Smooth muscle cell (in vitro differentiated cells): ENCODE measurements around the gene CERK. TPM values are rescaled to one million over a fixed set of nuclear protein-coding genes. Genes with fewer than 3 reads are reported as not detected.
A peak's percentile ranks its signal among the peaks of the same experiment; 100 is the strongest.

Experiments
- DNase-seq: peaks from one replicate; lab custom pipeline; 2025; ENCODE audit not compliant: unreplicated experiment; lab: John Stamatoyannopoulos, UW
- H2AFZ ChIP-seq: fragments of 200-600 bp; sonication (generic); 2 replicates; pipeline ENCODE4 v1.6.0; 2016; ENCODE audit warnings: antibody characterized with exemption, low read depth, mild to moderate bottlenecking
- H3F3A ChIP-seq: fragments of 200-600 bp; sonication (generic); 2 replicates; pipeline ENCODE4 v1.6.0; 2017; ENCODE audit warnings: antibody characterized with exemption, low read depth
- H3K27ac ChIP-seq: fragments of 200-600 bp; sonication (generic); 2 replicates; pipeline ENCODE4 v1.5.1; 2016; ENCODE audit warnings: low read depth, mild to moderate bottlenecking
- H3K27me3 ChIP-seq: fragments of 200-600 bp; sonication (generic); 2 replicates; pipeline ENCODE4 v1.6.1; 2016; ENCODE audit warnings: low read depth, mild to moderate bottlenecking
- H3K36me3 ChIP-seq: fragments of 200-600 bp; sonication (generic); 2 replicates; pipeline ENCODE4 v1.5.1; 2016; ENCODE audit warnings: low read depth
- H3K4me1 ChIP-seq: fragments of 200-600 bp; sonication (generic); 2 replicates; pipeline ENCODE4 v1.5.1; 2016; ENCODE audit warnings: low read depth
- H3K4me2 ChIP-seq: fragments of 200-600 bp; sonication (generic); 2 replicates; pipeline ENCODE4 v1.6.0; 2016; ENCODE audit warnings: mild to moderate bottlenecking
- H3K4me3 ChIP-seq: fragments of 200-600 bp; sonication (generic); 2 replicates; pipeline ENCODE4 v1.5.1; 2016; ENCODE audit warnings: mild to moderate bottlenecking
- H3K79me2 ChIP-seq: fragments of 200-600 bp; sonication (generic); 2 replicates; pipeline ENCODE4 v1.6.0; 2016; ENCODE audit warnings: low read depth, mild to moderate bottlenecking
- H3K9ac ChIP-seq: fragments of 200-600 bp; sonication (generic); 2 replicates; pipeline ENCODE4 v1.6.0; 2016; ENCODE audit warnings: low read depth
- H3K9me3 ChIP-seq: fragments of 200-600 bp; sonication (generic); replicated peaks from 2 replicates; pipeline ENCODE4 v1.5.1; 2016; ENCODE audit warnings: low read depth
- H4K20me1 ChIP-seq: fragments of 200-600 bp; sonication (generic); 2 replicates; pipeline ENCODE4 v1.6.0; 2016; ENCODE audit warnings: low read depth
- WGBS: methylation state at CpG from one replicate; pipeline ENCODE4 v1.1.7; 2016; ENCODE audit warnings: low lambda C conversion rate; 5-methylcytosine and 5-hydroxymethylcytosine counted together
- polyA plus RNA-seq: library from polyadenylated mRNA; unstranded; fragments of >200 nt; fragmentation: Nextera tagmentation; extraction: Ambion mirVana; gene quantifications from 2 replicates; pipeline ENCODE4 v1.2.1, GENCODE V29; 2016
- total RNA-seq: library from RNA; depleted of rRNA; stranded (reverse); fragments of >200 nt; gene quantifications from 2 replicates; pipeline ENCODE4 v1.2.3, GENCODE V29; 2014
- TF ChIP-seq, protein P1 (sequence below): fragments of 200-600 bp; sonication (generic); IDR thresholded peaks from 2 replicates; pipeline ENCODE4 v1.5.1; 2017; ENCODE audit warnings: borderline replicate concordance, mild to moderate bottlenecking, antibody characterized with exemption; ENCODE audit not compliant: insufficient read depth, poor library complexity, severe bottlenecking

Gene CERK
- total and polyA plus RNA-seq, 2 experiments from 2014 or later, result 25.4 to 25.6 TPM

DNA sequence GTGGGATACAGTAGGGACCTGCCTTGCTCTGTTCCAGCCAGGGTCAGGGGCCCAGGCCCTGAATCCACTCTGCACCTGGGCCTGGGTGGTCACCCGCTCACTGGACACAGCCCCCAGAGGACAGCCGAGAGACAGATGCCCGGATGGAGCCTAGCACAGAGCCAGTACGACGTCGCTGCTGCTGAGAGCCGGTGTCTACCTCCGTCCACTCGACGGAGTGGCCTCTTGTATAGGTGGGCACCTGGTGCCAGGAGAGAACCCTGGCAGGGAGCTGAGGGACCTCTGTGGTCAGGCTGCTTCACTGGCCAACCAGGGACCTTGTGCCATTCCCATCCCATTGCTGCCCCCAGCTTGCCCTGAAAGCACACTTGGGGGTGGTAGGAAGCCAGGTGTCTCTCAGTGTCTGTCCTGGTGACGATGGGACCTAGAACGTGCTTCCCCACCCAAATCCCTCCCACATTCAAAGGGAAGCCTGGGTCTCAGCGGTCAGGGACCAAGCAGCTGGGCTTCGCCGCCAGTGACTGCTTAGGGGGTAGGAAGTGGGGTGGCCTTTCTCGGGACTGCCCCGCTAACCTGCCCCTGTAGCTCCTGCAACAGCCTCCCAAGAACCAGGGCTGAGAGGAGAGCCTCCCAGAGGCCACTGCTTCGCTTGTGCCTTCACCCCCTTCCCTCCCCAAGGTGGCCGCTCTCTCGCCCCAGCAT, 10.3 kb upstream of the CERK start:
- Histone ChIP-seq H3K9me3 (no peaks in the 10 kb centered on the region), H3K9ac (no peak overlapping the region), H4K20me1 (no peaks in the 10 kb centered on the region), H3K36me3 (no peaks in the 10 kb centered on the region), H3K27me3 (no peaks in the 10 kb centered on the region), H3K4me1 (peaks cover under 1% of the 10 kb centered on the region), H3K79me2 (no peaks in the 10 kb centered on the region), H3K27ac (peak overlapping the region; percentile 80), H3K4me2 (peak overlapping the region; percentile 64), H3F3A (peaks cover 4% of the 10 kb centered on the region), H3K4me3 (no peak overlapping the region), H2AFZ (no peak overlapping the region)
- no peak for DNase-seq
- 94% methylated on average over 20 of the region's 20 CpGs for WGBS
- TF ChIP-seq, protein P1, sequence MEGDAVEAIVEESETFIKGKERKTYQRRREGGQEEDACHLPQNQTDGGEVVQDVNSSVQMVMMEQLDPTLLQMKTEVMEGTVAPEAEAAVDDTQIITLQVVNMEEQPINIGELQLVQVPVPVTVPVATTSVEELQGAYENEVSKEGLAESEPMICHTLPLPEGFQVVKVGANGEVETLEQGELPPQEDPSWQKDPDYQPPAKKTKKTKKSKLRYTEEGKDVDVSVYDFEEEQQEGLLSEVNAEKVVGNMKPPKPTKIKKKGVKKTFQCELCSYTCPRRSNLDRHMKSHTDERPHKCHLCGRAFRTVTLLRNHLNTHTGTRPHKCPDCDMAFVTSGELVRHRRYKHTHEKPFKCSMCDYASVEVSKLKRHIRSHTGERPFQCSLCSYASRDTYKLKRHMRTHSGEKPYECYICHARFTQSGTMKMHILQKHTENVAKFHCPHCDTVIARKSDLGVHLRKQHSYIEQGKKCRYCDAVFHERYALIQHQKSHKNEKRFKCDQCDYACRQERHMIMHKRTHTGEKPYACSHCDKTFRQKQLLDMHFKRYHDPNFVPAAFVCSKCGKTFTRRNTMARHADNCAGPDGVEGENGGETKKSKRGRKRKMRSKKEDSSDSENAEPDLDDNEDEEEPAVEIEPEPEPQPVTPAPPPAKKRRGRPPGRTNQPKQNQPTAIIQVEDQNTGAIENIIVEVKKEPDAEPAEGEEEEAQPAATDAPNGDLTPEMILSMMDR, result no peak

GRCh38 chr22:46747646-46748045, 9.6 kb upstream of the CERK start:
- no peak overlapping the region for H3K4me2 ChIP-seq
- H3F3A ChIP-seq, result no peaks in the 10 kb centered on the region
- no peaks in the 10 kb centered on the region for H3K36me3 ChIP-seq
- no peak overlapping the region for H3K4me3 ChIP-seq
- no peaks in the 10 kb centered on the region for H4K20me1 ChIP-seq
- no peak overlapping the region for H2AFZ ChIP-seq
- H3K27me3 ChIP-seq, result no peaks in the 10 kb centered on the region
- no peaks in the 10 kb centered on the region for H3K9me3 ChIP-seq
- no peaks in the 10 kb centered on the region for H3K79me2 ChIP-seq
- WGBS, result 90% methylated on average over 8 of the region's 8 CpGs
- TF ChIP-seq, protein P1, result no peak
- H3K9ac ChIP-seq, result no peak overlapping the region
- no peak for DNase-seq
- no peaks in the 10 kb centered on the region for H3K4me1 ChIP-seq
- no peak overlapping the region for H3K27ac ChIP-seq

DNA sequence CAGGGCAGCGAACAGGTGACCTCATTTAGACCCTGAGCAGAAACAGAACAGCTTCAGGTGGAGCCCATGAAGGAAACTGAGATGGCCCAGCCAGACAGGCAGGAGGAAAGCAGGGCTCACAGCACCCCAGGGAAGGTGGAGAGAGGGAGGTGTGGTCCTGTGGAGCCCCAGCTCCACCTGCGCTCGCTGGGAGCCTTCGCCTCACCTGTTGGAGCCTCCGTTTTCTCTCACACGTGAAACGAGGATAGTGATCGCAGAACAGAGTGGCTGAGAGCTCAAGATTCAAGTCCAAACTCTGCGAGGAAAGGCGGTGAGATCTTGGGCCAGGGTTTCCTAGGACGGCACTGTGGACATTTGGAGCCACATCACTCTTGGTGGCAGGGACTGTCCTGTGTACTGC, 8.6 kb upstream of the CERK start:
- Histone ChIP-seq H3K79me2 (no peaks in the 10 kb centered on the region), H3K27me3 (no peaks in the 10 kb centered on the region), H4K20me1 (no peaks in the 10 kb centered on the region), H3K4me1 (no peaks in the 10 kb centered on the region), H3K9ac (no peak overlapping the region), H2AFZ (no peak overlapping the region), H3K36me3 (no peaks in the 10 kb centered on the region), H3F3A (no peaks in the 10 kb centered on the region), H3K4me2 (no peak overlapping the region), H3K4me3 (no peak overlapping the region), H3K9me3 (no peaks in the 10 kb centered on the region), H3K27ac (no peak overlapping the region)
- DNase-seq, result no peak
- TF ChIP-seq, protein P1, result no peak
- 86% methylated on average over 11 of the region's 11 CpGs for WGBS

GRCh38 chr22:46746192-46746591, 8.1 kb upstream of the CERK start:
- Histone ChIP-seq H3K9me3 (no peaks in the 10 kb centered on the region), H3K9ac (no peak overlapping the region), H3K4me2 (no peak overlapping the region), H3K4me1 (no peaks in the 10 kb centered on the region), H4K20me1 (no peaks in the 10 kb centered on the region), H3K4me3 (no peak overlapping the region), H3K27me3 (no peaks in the 10 kb centered on the region), H3K79me2 (no peaks in the 10 kb centered on the region), H3F3A (no peaks in the 10 kb centered on the region), H2AFZ (no peak overlapping the region), H3K36me3 (no peaks in the 10 kb centered on the region), H3K27ac (no peak overlapping the region)
- 90% methylated on average over 5 of the region's 5 CpGs for WGBS
- no peak for DNase-seq
- TF ChIP-seq, protein P1, result no peak
